WTC11 (cell line): ENCODE measurements around the gene CRYBA4. TPM values are rescaled to one million over a fixed set of nuclear protein-coding genes. Genes with fewer than 3 reads are reported as not detected.

Experiments used
- ATAC-seq: fragments of 200-7000 bp; cut with Tn5 transposase; 2 replicates; pipeline ENCODE4 v1.10.0; 2021; ENCODE audit warnings: mild to moderate bottlenecking, moderate library complexity
- CTCF ChIA-PET: fragments of 300-600 bp; sonication (Branson Sonifier 250); formaldehyde crosslinking; loops from one replicate; lab custom pipeline; 2021; ENCODE audit warnings: antibody characterized with exemption; lab: Charles Lee
- POLR2A ChIA-PET: fragments of 350-600 bp; sonication (Branson Sonifier 250); formaldehyde crosslinking; loops from one replicate; lab custom pipeline; 2021; ENCODE audit warnings: antibody characterized with exemption; lab: Charles Lee
- DNase-seq: peaks from one replicate; pipeline ENCODE4 v3.0.0; 2021; ENCODE audit warnings: low spot score
- H3K27ac Mint-ChIP-seq: 2 replicates; pipeline ENCODE4 v1.8.0; 2021; ENCODE audit warnings: mixed read lengths
- H3K27me3 Mint-ChIP-seq: 2 replicates; pipeline ENCODE4 v1.8.0; 2021; ENCODE audit warnings: low read depth, mild to moderate bottlenecking, moderate library complexity, mixed read lengths
- H3K36me3 Mint-ChIP-seq: 2 replicates; pipeline ENCODE4 v1.8.0; 2021; ENCODE audit warnings: mixed read lengths
- H3K4me1 Mint-ChIP-seq: 2 replicates; pipeline ENCODE4 v1.8.0; 2022; ENCODE audit warnings: mixed read lengths
- H3K4me3 Mint-ChIP-seq: 2 replicates; pipeline ENCODE4 v1.8.0; 2021; ENCODE audit warnings: mild to moderate bottlenecking, moderate library complexity, mixed read lengths
- H3K9me3 Mint-ChIP-seq: 2 replicates; pipeline ENCODE4 v1.8.0; 2021; ENCODE audit warnings: mixed read lengths
- AR ChIP-seq: fragments of 250-450 bp; sonication (Bioruptor Pico); IDR thresholded peaks from 2 replicates; pipeline ENCODE4 v1.9.0; 2021; ENCODE audit warnings: mild to moderate bottlenecking
- ATF6 ChIP-seq: sonication (generic); formaldehyde crosslinking; IDR thresholded peaks from 2 replicates; pipeline ENCODE4 v1.8.1; 2023; ENCODE audit warnings: mild to moderate bottlenecking, missing genetic modification reagents
- E2F1 ChIP-seq: sonication (generic); formaldehyde crosslinking; IDR thresholded peaks from 2 replicates; pipeline ENCODE4 v1.8.0; 2022; ENCODE audit warnings: mild to moderate bottlenecking, missing genetic modification reagents
- EMX1 ChIP-seq: fragments of 250-450 bp; sonication (Bioruptor Pico); IDR thresholded peaks from 2 replicates; pipeline ENCODE4 v1.8.0; 2021; ENCODE audit warnings: mild to moderate bottlenecking
- ERG ChIP-seq: fragments of 250-450 bp; sonication (Bioruptor Pico); IDR thresholded peaks from 2 replicates; pipeline ENCODE4 v1.8.0; 2021; ENCODE audit warnings: mild to moderate bottlenecking
- FOXK1 ChIP-seq: sonication (generic); formaldehyde crosslinking; IDR thresholded peaks from 2 replicates; pipeline ENCODE4 v1.8.0; 2022; ENCODE audit warnings: mild to moderate bottlenecking, moderate library complexity, missing genetic modification reagents
- MXD4 ChIP-seq: fragments of 250-450 bp; sonication (Bioruptor Pico); IDR thresholded peaks from 2 replicates; pipeline ENCODE4 v1.8.0; 2021; ENCODE audit warnings: mild to moderate bottlenecking, moderate library complexity, borderline replicate concordance
- MYBL2 ChIP-seq: sonication (generic); formaldehyde crosslinking; IDR thresholded peaks from 2 replicates; pipeline ENCODE4 v1.8.1; 2023; ENCODE audit warnings: mild to moderate bottlenecking, moderate library complexity, missing genetic modification reagents
- SMAD3 ChIP-seq: sonication (generic); formaldehyde crosslinking; IDR thresholded peaks from 2 replicates; pipeline ENCODE4 v1.8.0; 2022; ENCODE audit warnings: missing genetic modification reagents, mild to moderate bottlenecking, borderline replicate concordance
- TEAD4 ChIP-seq: sonication (generic); formaldehyde crosslinking; IDR thresholded peaks from 2 replicates; pipeline ENCODE4 v1.8.0; 2022; ENCODE audit warnings: mild to moderate bottlenecking, missing genetic modification reagents
- TP53 ChIP-seq: sonication (generic); formaldehyde crosslinking; IDR thresholded peaks from 2 replicates; pipeline ENCODE4 v1.8.1; 2023; ENCODE audit warnings: mild to moderate bottlenecking, missing genetic modification reagents
- ZNF317 ChIP-seq: sonication (generic); formaldehyde crosslinking; IDR thresholded peaks from 2 replicates; pipeline ENCODE4 v1.8.1; 2023; ENCODE audit warnings: low read depth, mild to moderate bottlenecking, moderate library complexity, missing genetic modification reagents, borderline replicate concordance
- ZNF416 ChIP-seq: fragments of 250-450 bp; sonication (Bioruptor Pico); IDR thresholded peaks from 2 replicates; pipeline ENCODE4 v1.9.0; 2021; ENCODE audit warnings: mild to moderate bottlenecking, inconsistent platforms
- ZNF425 ChIP-seq: fragments of 250-450 bp; sonication (Bioruptor Pico); conservative IDR thresholded peaks from 2 replicates; pipeline ENCODE4 v1.9.0; 2021; ENCODE audit warnings: mild to moderate bottlenecking
- ZNF532 ChIP-seq: fragments of 250-450 bp; sonication (Bioruptor Pico); IDR thresholded peaks from 2 replicates; pipeline ENCODE4 v1.9.0; 2021; ENCODE audit warnings: mild to moderate bottlenecking, borderline replicate concordance
- ZSCAN18 ChIP-seq: fragments of 250-450 bp; sonication (Bioruptor Pico); IDR thresholded peaks from 2 replicates; pipeline ENCODE4 v2.1.2; 2022; ENCODE audit warnings: mild to moderate bottlenecking, moderate library complexity
- total RNA-seq: library from RNA; stranded (reverse); gene quantifications from 3 replicates; pipeline ENCODE4 v1.2.3, GENCODE V29; 2021

The CRYBA4 gene
- total RNA-seq, 1 experiment from 2014 or later, result 0.81 TPM

GRCh38 chr22:26648528-26649388 is 27.0 kb downstream of the CRYBA4 start (continued):
- TF ChIP-seq AR (CRISPR knock-in tag) (no peak), E2F1 (no peak), EMX1 (CRISPR knock-in tag) (no peak), ATF6 (no peak), ZNF425 (no peak), ZNF317 (CRISPR knock-in tag) (no peak), MYBL2 (CRISPR knock-in tag) (no peak), SMAD3 (CRISPR knock-in tag) (no peak), ERG (CRISPR knock-in tag) (no peak), ZNF416 (no peak)

- Mint-ChIP-seq H3K27ac (no peak overlapping the region), H3K4me1 (peaks cover 49% of the 10 kb centered on the region), H3K27me3 (peaks cover 14% of the 10 kb centered on the region), H3K36me3 (no peaks in the 10 kb centered on the region), H3K9me3 (no peaks in the 10 kb centered on the region), H3K4me3 (no peak overlapping the region)
- CTCF ChIA-PET, result interaction anchor here (1.2 to 1.5 kb wide), 2 partner anchors 22 to 148 kb away, joined by 3 to 4 read pairs; no protein-coding TSS in a partner anchor
- DNase-seq (no peak), ATAC-seq (no peak)
- POLR2A ChIA-PET, result no interaction called here
- TF ChIP-seq MXD4 (no peak), TEAD4 (no peak), FOXK1 (CRISPR knock-in tag) (no peak), ZNF532 (CRISPR knock-in tag) (no peak), ATF6 (no peak), ZSCAN18 (CRISPR knock-in tag) (no peak), TP53 (CRISPR knock-in tag) (no peak)
Measured at GRCh38 chr22:26650722-26651421, 29.1 kb downstream of the CRYBA4 start.
